Pons (tissue), 1 donor: Measurements from ENCODE around the gene TRPM5.

Experiments
- DNase-seq: peaks from one replicate; pipeline ENCODE4 v3.0.0-alpha.2; 2016; ENCODE audit warnings: low spot score

The TRPM5 gene

DNA sequence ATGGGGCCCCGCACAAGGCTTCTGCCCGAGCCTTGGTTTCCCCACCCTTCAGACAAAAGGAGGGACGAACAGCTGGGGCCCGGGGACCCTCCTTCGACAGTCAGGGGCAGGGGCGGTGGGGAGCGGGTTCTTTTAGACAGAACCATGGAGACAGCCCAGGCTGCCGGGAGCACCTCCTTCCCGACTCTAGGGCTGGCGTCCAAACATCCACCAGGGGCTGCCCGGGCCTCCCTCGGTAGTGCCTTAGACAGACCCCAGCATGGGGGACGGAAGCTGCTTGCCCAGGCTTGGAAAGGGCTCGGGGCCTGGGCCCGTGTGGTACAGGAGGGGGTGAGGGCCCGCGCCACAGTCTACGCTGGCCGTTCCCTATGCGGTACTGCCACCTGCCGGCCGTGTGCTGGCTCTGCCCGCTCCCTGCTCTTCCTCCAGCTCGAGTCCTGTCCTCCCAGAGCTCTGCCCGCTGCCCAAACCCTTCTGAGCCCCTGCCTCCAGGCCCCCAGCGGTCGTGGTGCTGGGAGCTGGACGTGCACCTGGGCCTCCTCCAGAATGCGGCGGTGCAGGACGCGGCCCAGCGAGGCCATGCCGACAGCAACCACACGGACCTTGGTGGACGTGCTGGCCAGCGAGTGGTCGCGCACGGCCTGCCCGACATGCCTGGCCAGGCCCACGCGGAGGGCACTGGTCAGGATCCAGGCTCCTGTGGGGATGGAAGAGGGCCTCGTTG lies 23.6 kb downstream of the TRPM5 start:
- peak; percentile 48 for DNase-seq

DNA sequence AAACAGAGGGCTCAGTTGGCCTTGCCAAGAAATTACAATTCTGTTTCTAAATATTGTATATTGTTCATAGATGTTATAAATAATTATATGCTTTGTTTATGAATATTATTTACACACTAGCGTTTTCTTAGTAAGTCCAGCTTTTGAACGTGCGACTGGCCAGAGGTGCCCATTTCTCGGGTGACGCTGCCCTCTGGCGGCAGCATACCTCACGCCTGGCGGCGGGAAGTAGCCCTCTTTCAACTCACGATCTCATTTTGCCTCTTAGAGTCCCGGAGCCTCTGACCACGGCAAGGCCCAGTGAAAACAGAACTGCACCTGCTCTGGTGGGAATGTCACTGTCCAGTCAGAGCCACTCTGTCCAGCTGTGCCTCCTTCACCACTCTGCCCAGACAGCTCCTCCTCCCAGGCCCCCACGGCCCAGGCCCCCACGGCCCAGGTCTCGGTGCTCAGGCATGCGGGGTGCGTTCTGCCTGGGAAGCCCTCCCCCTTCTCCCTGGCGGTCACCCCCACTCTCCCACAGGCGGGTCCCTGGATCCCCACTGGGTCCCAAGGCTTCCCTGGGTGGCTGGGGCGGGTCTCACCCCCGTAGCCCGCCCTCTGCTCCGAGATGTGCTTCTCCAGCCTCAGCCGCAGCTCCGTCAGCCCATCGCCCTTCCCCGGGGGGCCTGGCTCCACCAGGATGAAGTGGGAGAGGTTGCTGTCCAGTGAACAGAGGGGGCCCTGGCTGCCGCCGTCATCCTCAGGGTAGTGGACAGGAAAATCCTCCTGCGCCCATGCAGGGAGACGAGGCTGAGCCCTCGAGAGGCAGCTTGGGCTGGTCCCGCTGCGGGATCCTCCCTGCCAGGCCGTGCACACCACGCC lies 24.4 kb downstream of the TRPM5 start:
- DNase-seq, result peak; percentile 62

DNA sequence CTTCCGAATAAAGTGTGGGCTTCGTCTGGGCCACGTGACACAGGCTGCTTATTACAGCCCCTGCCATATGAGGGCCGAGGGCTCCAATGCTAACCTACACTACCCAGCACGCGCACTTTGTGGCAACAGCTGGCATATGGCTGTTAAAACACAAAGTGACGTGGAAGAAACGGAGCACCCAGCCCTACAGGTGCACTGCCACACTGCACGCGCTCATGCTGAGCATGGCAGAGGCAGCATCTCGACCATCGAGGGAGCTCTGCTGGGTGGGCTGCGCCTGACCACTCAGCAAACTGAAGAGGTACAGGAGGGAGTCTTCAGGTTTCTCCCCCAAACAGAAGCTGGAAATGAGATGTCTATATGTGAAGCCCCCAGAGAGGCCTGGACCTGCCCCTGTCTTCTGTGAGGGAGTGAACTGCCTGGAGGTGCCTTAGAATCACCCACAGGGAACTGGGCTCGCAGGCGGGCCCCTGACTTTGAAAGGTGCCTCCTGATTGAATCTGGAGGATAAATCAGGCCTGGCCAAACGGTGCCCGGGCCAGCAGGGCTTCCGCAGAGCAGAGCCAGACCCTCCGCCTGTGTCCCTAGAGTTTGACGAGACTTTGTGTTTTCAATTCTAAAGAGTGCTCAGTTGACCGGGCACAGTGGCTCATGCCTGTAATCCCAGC lies 25.5 kb downstream of the TRPM5 start:
- DNase-seq, result no peak

DNA sequence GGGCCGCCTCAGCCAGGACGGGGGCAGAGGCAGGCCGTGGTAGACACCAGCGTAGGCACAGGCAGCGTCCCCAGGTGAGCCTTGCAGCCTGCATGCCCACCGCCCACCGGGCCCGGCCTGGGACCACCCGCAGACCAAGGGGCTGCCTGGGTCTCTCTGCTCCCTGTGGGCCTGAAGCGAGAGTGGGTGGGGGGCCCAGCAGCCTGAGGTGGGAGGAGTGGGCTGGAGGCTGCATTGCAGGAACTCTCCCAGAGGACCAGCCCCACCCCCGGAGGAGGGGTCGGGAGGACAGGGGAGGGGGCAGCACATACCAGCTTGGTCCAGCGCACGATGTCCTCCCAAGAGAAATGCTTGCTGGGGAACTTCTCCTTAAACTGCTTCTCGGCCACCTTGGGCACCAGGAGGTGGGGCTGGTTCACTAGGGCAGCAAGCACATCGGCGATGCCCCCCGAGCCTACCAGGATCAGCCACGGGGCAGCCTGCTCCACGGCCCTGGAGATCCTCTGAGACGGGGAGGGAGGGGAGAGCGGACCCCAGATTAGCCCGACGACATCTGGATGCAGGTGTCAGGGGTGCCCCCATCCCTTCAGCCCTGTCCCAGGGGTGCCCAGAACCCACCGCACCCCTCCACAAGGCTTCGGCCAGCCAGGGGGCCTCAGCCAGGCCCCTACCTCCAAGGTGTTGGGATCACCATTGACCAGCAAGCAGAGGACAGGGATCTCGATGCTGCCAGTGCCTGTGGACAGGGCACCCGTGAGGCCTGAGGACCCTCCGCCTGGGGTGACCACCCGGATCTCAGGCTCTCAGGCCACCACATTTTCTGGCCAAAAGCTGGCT lies 26.2 kb downstream of the TRPM5 start:
- no peak for DNase-seq

- no peak for DNase-seq
These were observed 27.5 kb downstream of the TRPM5 start for GRCh38 chr11:2416765-2417164.

DNA sequence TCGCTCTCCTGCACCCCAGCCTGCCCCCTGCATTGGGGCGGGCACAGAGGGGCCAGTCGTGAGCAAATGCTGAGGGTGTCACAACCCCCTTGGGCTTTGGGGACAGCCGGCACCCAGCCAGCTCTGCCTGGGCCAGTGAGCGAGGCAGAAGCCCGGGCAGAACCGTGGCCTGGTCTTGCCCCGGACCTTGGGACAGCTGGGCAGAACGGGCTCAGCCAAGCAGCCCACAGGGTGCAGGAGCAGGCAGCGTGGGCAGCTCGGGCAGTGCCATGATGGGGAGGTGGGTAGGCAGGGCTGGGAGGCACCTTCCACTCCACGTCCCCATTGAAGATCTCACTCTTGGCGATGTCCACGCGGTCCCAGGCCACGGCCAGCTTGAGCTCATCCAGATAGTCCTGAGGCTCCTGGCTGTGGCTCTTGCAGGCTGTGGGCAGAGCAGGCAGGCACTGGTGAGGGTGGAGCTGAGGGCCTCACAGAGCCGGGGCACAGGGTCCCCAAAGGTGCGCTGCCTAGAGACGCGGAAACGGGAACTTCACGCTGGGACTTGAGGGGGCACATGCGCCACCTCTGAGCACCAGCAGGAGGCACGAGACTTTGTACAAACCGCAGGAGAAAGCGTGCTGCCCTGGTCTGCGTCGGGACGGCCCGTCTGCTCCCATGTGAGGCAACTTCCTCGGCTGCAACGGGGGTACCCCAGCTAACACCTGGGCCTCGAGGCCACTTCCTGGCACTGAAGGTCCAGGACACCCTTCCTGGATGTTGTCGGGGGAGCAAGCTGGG lies 28.5 kb downstream of the TRPM5 start:
- DNase-seq, result no peak

DNA sequence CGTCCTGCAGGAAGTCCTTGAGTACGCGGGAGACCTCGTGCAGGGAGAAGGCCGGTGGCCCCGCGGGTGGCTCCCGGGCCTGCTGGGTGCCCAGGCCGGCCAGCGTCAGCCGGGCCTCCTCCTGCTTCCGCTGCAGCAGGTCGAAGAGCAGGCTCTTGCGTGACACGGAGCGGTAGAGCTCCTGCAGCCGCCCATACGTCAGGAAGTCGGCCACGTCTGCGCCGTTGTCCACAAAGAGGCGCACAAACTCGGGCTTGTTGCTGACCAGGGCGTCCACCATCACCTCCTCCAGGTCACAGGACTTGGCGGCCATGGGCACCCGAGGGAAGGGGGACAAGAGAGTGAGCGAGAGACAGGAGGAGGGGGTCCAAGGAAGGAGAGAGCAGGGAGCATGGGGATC lies 29.1 kb downstream of the TRPM5 start:
- no peak for DNase-seq

DNA sequence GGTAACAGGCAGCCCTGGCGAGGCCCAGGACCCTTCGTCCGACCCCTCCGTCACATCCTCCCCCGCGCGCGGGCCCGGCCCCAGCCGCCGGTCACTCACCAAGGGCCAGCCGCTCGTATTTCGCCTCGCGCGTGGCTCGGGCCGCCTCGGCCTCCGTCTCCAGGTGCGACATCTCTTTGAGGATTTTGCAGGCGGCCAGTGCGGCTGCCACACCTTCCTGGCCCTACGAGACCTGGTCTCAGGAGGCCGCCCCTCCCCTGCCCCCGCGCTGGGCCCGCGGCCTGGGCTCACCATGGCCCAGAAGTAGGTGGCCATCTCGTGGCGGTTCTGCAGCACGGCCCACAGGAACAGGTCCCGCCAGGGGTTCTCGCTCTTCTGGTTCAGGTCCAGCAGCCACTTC lies 29.7 kb downstream of the TRPM5 start:
- no peak for DNase-seq

DNA sequence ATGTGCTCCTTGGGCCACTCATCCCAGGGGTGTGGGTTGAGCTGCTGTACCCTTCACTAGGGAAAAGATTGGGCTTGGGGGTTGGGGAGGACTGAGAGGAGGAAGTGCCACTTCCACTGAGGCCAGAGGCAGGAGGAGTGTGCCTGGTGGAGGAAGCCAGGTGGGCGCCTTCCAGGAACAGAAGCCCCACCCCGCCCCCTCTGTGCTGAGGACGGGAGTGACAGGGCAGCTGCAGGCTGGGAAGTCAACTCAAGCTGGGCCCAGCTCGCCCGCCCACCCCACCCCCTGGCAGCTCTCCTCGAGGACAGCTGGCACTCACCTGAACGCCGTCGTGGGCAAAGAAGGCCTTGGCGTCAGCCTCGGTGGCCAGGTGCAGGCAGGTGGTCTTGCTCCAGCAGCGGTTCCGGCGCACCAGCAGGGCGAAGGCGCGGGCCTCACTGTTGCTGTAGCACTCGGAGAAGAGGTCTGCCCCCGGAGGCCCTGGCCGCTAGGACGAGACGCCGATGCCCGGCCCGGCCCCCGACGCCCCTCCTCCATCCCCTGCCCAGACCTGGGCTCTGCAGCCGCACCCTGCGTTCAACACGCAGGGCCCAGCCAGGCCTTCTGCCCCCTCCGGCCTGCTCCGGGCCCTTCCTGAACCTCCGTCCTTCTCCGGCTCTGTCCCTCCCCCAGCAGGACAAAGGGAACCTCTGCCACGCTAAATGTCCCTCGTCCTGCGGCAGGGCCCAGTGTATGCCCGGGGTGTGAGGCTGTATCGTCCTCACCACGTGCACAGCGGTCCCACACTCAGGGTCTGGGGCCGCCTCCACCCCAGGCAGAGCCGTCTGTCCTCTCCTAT lies 30.4 kb downstream of the TRPM5 start:
- no peak for DNase-seq

GRCh38 chr11:2412323-2412722 lies 32.0 kb downstream of the TRPM5 start:
- no peak for DNase-seq

- DNase-seq, result no peak
These were observed 32.6 kb downstream of the TRPM5 start for GRCh38 chr11:2411446-2412305.

GRCh38 chr11:2410616-2411015 lies 33.7 kb downstream of the TRPM5 start:
- no peak for DNase-seq

DNA sequence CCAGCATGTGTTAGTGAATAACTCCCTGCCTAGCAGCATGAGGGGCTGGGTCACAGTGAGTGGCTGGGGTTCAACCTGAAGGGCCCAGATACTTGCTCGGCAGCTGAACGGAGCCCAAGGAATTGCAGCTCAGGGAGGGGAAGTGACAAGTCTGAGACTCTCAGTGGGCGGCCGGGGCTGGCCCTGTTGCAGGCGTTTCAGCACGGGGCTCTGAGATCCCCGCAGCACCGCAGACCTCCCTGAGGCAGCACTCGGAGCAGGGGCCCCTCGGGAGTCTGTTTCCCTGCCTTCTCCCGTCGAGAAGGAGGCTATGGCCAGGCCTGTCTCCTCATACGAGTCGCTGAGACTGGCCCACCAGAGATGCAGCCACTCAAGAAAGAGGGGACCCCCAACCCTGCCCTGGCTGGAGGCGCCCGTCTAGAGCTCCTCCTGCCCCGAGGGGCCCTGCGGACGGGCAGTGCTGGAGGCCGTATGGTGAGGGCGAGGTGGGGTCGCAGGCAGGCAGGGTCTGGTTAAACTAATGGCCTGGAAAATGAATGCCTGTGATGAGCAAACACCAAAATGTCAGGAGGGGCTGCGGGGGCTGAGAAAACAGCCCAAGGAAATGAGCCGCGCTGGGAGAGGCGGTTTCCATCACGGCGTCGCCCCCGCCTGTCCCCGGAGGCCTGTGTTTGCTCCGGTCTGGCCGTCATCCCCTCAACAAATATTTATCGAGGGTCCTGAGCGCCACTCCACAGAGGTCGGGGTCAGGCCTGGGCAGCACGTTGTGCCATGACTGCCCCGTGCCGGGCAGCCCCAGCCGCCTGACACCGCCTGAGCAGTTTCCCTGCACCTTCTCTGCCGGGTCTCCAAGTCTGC lies 34.5 kb downstream of the TRPM5 start:
- no peak for DNase-seq

- DNase-seq, result no peak
These were observed 35.2 kb downstream of the TRPM5 start for GRCh38 chr11:2409126-2409525.

DNA sequence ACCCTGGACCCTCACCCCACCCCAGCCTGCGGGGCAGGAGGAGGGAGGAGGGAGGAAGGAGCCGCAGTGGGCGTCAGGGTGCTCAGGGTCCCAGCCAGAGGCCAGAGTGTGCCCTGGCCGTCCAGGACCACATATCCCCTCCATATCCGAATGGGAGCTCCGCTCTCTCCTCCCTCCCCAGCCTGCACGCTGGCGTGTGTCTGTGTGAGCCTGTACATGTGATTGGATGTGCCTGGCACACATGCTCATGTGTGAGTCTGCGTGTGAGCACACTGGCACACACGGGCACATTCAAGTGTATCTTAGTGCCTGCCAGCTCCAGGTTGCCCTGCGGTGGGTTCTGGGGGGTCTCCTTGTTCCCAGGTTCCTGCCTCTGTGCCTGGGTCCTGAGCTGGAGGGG lies 35.6 kb downstream of the TRPM5 start:
- DNase-seq, result no peak

- DNase-seq, result no peak
These were observed 37.4 kb downstream of the TRPM5 start for GRCh38 chr11:2406878-2407410.

DNA sequence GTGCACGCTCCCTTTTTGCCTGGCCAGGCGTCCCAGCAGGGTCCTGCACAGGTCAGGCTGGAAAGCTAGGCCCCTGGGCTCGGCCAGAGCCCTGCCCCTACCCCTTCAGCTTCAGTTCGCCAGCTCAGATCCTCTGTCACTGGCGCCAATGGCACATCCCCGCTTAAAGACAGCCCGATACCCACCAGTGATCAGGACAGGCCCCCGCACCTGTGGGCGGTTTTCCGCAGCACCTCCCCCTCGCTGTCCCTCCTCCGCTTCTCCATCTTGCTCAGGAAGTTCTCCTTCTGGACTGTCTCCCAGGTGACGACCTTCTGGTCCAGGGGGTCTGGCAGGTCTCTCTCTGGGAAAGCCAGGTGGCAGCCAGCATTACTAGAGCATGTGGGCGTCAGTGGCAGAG lies 37.9 kb downstream of the TRPM5 start:
- no peak for DNase-seq

DNA sequence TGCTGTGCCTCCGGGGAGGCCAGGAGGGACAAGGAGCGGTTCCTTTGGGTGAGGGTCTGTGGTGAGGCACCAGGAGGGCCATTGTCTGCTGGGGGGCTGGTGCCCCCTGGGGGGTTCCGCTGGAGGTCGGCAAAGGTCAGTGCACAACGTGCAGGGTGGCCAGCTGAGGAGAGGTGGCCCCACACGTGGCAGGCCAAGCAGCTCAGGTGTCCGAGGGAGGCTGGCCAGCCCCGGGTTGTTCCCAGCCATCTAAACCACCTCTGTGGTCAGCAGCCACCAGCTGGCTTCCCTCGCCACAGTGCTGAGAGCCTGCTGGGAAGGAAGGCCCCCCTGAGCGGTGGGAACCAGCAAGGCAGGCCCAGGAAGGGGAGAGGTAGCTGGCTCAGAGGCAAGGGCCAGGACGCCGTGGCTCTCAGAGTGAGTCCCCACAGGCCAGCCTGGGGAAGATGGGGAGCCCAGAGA lies 39.5 kb downstream of the TRPM5 start:
- no peak for DNase-seq
